ENCODE data around the gene GRAMD2B.
A peak's percentile ranks its signal among the peaks of the same experiment; 100 is the strongest.

Gene GRAMD2B

DNA sequence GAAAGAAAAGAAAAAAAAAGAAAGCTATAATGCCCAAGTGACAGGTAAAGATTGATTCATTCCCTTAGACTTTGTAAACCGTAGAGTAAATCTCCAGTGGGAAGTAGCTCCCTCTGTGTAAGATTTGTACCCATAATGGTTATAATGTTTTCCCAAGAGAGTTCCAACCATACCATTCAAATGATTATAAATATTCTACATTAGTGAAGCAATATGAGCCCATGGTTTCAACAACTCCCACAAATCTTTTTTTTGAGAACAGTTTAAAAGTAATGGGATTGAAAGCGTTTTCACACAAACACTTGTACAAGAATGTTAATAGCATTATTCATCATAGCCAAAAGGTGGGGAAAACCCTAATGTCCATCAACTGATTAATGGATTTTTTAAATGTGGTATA is 58.0 kb downstream of the GRAMD2B start:
- no peak for DNase-seq

DNA sequence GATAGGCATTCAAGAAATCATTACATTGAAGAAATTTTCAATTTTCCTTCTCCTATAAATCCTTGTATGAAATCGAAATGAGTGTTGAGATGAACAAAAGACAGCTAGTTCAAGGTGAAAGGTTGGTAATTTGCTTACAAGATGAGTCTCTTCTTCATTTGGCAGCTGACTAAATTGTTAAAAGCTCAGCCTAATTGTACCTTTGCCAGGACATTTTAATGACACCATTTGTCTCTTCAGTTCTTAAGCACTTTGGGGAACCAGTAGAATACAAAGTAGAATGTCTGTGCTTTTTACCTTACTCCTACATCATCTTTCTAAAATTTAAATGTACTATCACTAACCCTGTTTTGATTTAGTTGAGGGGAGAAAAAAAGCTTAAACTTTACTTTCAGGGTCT is 59.4 kb downstream of the GRAMD2B start:
- DNase-seq, result no peak

DNA sequence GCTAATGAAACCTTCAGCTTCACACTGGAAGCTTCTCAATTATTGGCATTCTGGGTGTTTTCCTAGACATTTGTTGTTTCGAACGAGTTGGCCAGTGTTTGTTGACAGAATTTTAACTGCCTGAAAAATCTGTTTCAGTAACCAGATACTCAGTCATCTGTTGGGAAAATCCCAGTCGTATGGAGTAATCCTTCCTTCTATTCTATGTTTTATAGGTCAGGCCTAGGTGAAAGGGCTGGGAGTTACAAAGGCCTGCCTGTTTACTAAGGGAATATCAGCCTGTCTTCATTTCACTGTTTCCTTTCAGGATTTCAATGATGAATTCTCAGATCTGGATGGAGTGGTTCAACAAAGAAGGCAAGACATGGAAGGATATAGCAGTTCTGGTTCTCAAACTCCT is 59.9 kb downstream of the GRAMD2B start:
- no peak for DNase-seq

DNA sequence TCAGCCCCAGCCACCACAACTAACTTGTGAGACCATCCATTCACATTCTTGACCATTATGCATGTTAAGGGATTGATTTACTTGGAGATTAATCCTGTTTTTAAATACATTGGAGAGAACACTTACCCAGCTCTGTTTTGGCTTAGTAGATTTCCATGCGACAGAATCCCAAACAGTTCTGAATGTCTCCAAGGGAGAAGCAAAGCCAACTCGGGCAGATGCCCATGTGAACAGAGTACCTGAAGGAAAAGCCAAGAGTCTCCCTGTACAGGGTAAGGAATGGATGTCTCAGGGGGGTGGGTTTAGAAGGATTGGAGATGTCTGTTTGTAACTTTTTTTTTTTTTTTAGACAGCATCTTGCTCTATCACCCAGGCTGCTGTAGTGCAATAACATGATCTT is 61.0 kb downstream of the GRAMD2B start:
- no peak for DNase-seq

DNA sequence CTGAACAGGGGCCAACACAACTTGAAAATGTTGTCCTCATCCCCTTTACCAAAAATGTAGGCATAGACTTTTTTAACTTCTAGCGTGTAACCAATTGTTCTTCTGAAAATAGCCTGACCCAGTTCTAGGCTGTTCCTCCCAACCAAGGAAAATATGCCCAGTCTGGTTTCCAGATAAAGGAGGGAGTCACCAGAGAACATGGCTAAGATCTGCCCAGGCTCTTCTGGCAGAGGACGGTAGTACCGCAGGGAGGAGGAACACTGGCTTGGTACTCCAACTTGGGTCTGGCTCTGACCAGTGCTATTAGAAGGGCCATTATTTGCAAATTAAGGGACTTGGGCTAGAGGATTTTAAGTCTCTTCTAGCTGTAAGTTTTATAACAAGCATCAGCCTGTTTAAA is 63.1 kb downstream of the GRAMD2B start:
- no peak for DNase-seq

- DNase-seq, result no peak
Measured at GRCh38 chr5:126487596-126487995, 64.4 kb downstream of the GRAMD2B start.

- no peak for DNase-seq
Measured at GRCh38 chr5:126488443-126489065, 65.3 kb downstream of the GRAMD2B start.

DNA sequence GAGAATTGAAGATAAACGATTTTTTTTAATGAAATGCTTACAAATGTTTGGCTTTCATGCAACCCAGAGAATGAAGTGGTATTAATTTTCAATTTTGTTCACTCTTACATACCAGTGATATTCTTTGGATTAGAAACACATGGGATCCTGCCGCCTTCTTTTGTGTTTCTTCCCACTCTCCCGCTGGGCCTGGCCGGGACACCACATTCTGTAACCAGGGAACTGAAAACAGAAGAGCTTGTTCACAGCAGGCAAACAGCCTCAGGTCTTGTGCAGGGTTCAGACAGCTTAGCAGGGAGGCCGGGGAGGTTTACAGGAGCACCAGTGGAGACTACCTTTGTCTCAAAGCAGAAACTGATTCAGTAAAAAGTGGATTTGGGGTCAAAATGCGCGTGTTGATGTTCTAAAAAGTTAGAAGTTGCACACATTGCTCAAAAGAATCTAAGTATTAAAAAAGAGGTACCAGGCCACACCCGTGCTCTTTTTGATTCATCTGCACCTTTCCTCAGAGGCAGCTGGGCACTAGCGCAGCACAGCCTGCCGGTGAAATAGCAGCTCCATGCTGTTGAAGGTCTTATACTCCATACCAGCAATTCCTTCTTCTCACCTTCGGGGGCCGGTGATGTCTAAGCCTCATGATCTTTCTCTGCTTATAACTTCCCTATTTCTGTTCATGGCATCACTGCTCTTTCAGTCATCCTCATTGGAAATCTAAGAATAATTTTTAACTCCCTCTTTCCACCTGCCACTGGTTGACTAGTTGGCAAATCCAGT is 67.1 kb downstream of the GRAMD2B start:
- DNase-seq, result peak; percentile 53

- peak; percentile 8 for DNase-seq
Measured at GRCh38 chr5:126492939-126493338, 69.7 kb downstream of the GRAMD2B start.

DNA sequence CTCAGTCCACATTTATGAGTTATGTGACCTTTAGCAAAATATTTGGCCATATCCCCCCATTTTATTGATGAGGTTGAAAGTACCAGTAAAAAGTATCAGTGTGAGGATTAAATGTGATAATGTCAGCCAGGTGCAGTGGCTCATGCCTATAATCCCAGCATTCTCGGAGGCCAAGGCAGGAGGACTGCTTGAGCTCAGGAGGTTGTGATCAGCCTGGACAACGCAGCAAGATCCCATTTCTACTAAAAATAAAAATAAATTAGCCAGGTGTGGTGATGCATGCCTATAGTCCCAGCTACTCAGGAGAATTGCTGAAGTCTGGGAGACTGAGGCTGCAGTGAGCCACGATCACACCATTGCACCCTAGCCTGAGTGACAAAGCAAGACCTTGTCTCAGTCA is 71.2 kb downstream of the GRAMD2B start:
- no peak for DNase-seq

GRCh38 chr5:126497506-126497905 is 74.3 kb downstream of the GRAMD2B start:
- DNase-seq, result no peak

GRCh38 chr5:126499278-126499677 is 76.1 kb downstream of the GRAMD2B start:
- no peak for DNase-seq

DNA sequence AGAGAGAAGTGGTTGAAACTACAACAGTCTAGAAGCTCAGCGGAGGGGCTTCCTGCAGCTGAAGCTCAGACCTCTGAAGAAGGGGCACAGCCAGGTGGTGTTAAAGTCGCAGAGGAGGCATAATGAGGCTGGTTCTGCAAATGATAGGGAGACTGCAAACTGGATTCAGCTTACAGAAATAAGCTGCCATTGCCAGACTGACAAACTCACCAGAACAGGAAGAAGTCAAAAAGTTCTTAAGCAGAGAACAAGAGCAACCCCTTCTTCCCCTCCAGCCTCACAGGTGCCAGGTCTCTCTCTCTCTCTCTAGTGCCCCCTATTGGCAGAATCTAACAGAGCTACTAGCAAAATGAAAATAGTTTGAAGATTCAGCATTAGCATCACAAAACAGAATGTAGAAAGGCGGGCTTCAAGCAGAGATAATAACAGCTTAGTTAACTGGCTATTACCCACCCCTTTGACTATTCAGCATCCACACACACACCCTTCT is 76.7 kb downstream of the GRAMD2B start:
- DNase-seq, result peak; percentile 73

DNA sequence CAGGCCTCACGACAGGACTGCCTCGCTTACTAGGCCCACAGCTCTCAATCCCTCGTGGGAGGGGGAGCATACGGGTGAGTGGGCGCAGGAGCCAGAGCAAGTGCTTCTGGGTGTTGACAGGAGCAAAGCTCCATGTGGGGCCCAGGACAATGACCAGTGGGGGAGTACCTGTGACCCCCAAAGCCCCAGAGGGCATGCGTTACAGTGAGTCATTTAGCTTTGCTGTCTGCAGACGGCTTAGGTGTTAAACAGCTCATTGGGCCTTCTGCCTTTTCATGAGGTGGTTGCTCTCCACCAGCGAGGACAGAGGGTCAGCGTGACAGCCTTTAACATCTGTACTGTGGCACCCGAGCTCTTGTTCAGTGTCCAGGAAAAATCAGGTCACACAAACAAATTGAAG is 78.2 kb downstream of the GRAMD2B start:
- DNase-seq, result no peak

- DNase-seq, result no peak
Measured at GRCh38 chr5:126503602-126504104, 80.4 kb downstream of the GRAMD2B start.

GRCh38 chr5:126506079-126506478 is 82.9 kb downstream of the GRAMD2B start:
- DNase-seq, result no peak

DNA sequence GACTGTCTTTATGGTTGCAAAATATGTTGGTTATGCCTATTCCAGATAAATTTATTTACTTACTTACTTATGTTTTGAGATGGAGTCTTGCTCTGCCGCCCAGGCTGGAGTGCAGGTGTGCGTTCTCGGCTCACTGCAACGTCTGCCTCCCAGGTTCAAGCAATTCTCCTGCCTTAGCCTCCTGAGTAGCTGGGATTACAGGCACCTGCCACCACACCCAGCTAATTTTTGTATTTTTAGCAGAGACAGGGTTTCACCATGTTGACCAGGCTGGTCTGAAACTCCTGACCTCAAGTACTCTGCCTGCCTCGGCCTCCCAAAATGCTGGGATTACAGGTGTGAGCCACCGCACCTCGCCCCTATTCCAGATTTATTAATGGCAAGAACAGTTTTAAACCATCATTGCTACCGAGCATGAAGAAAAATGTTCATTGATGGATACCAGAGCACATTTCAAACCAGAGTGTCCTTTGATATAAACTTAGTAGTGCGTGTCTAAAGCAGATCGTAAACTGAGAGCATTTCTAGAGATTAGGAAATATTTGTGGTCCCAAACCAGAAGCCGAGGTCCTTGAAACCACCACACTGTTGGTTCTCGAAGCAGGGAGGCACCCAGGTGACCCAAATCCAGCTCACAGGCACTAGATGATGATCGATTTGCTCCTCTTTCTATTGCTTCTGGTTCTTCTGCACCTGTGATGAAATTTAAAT is 85.2 kb downstream of the GRAMD2B start:
- DNase-seq, result no peak

GRCh38 chr5:126508962-126509279 is 85.7 kb downstream of the GRAMD2B start:
- DNase-seq, result peak; percentile 40

GRCh38 chr5:126509339-126509738 is 86.1 kb downstream of the GRAMD2B start:
- DNase-seq, result no peak

GRCh38 chr5:126511961-126512360 is 88.8 kb downstream of the GRAMD2B start:
- DNase-seq, result no peak

DNA sequence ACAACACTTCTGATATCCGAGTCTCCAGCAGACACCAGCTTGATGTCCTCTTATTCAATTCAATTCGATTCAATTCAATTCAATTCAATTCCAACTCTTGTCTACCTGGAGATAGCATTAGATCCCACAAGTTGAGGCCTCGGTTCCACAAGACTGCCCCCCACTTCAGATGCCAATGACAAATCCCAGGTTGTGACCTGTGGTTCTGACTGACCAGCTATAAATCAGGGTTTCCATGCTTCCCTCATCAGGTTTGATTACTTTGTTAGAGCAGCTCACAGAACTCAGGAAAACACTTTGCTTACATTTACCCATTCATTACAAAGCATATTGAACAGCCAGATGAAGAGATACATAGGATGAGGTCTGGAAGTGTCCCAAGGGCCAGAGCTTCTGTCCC is 89.2 kb downstream of the GRAMD2B start:
- DNase-seq, result no peak

DNA sequence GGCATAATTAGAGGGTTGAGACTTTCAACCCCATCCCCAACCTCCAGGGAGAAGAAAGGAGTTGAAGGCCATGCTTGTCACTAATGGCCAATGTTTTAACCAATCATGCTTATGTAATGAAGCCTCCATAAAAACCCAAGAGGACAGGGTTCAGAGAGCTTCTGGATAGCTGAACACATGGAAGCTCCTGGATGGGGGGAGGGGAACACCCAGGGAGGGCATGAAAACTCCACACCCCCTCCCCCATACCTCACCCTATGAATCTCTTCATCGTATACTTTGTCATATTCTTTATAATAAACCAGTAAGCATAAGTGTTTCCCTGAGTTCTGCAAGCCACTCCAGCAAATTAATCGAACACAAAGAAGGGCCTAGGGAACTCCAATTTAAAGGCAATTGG is 90.1 kb downstream of the GRAMD2B start:
- no peak for DNase-seq

DNA sequence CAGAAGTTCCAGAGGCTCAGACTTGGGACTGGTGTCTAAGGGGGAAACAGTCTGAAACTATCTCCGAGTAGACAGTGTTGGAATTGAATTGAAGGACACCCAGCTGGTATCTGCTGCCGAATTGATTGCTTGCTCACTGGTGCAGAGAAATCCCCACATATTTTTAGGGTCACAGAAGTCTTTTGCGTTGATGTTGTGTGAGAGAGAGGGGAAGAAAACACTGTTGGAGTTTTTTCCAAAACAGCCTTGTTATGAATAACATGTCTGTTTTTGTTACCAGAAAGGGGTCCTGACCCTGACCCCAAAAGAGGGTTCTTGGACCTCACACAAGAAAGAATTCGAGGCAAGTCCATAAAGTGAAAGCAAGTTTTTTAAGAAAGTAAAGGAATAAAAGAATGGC is 90.5 kb downstream of the GRAMD2B start:
- no peak for DNase-seq

- DNase-seq, result peak; percentile 21
Measured at GRCh38 chr5:126514131-126514557, 90.9 kb downstream of the GRAMD2B start.
